GM18951 (cell line): ENCODE measurements around the gene NPAS3.

Experiments used
- POLR2A ChIP-seq: IDR thresholded peaks from 4 replicates; pipeline ENCODE4 v1.6.1; 2011; ENCODE audit warnings: mild to moderate bottlenecking; ENCODE audit not compliant: insufficient read length, insufficient read depth; ENCODE audit errors: extremely low read depth
- in situ Hi-C: fragments of 300-500 bp; cut with MboI; formaldehyde crosslinking; loops from one replicate; pipeline ENCODE4 v1.12.0; 2022; ENCODE audit warnings: low sequenced_read_pairs, mixed read lengths, inconsistent platforms; ENCODE audit not compliant: unreplicated experiment

The NPAS3 gene

GRCh38 chr14:32938719-32939253 is at the start of gene NPAS3:
Gene NPAS3 (plus strand): TSS chr14:32938879.
- in situ Hi-C loops = no loop called here
- TF ChIP-seq POLR2A = no peak

GRCh38 chr14:32896979-32897697 is 41.5 kb upstream of the NPAS3 start:
- in situ Hi-C loops = no loop called here
- no peak for TF ChIP-seq POLR2A

- TF ChIP-seq POLR2A = no peak
Observed at GRCh38 chr14:32897698-32898064, 41.0 kb upstream of the NPAS3 start.

GRCh38 chr14:32898876-32899275 is 39.8 kb upstream of the NPAS3 start:
- no peak for TF ChIP-seq POLR2A
- in situ Hi-C loops = no loop called here

More at GRCh38 chr14:32897698-32898064, 41.0 kb upstream of the NPAS3 start:
- in situ Hi-C loops = no loop called here

DNA sequence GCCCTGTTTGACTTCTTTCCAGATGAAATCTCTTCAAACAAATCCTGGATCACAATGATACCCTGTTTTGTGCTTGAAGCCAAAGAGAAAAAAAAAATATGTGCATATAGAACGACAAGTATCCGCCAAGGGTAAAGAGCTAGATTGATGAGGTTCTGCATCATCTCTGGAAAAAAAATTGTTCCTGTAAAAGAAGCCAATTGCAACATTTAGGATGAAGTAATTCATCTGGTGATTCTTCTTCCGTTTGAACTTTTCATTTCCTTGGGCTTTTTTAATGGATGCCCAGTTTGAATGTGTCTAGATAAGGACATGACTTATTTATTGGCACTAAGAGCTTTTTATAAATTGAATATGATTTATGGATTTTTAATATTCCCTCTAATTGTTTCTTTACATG is 38.1 kb upstream of the NPAS3 start:
- in situ Hi-C loops = no loop called here

DNA sequence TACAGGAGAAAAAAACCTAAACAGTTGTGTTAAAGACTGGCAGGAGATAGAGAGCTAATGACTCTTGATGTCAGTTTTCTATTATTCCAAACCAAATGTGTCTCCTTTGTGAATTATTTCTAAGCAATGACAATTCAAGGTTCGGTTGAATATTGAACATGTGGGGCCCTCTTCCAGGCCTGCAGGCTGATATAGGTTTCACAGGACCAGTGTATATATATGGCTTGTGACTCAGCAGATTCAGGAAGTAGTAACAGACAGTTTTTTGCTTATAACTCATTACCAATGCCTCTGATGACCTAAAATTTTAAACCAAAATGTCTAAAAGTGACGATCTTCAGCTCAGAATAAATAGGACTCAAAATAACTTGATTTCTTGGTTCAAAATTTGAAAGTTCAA is 33.7 kb upstream of the NPAS3 start:
- no peak for TF ChIP-seq POLR2A
- in situ Hi-C loops = no loop called here

More for the DNA sequence above, 38.1 kb upstream of the NPAS3 start:
- no peak for TF ChIP-seq POLR2A

GRCh38 chr14:32906672-32907071 is 32.0 kb upstream of the NPAS3 start:
- no peak for TF ChIP-seq POLR2A
- in situ Hi-C loops = no loop called here

DNA sequence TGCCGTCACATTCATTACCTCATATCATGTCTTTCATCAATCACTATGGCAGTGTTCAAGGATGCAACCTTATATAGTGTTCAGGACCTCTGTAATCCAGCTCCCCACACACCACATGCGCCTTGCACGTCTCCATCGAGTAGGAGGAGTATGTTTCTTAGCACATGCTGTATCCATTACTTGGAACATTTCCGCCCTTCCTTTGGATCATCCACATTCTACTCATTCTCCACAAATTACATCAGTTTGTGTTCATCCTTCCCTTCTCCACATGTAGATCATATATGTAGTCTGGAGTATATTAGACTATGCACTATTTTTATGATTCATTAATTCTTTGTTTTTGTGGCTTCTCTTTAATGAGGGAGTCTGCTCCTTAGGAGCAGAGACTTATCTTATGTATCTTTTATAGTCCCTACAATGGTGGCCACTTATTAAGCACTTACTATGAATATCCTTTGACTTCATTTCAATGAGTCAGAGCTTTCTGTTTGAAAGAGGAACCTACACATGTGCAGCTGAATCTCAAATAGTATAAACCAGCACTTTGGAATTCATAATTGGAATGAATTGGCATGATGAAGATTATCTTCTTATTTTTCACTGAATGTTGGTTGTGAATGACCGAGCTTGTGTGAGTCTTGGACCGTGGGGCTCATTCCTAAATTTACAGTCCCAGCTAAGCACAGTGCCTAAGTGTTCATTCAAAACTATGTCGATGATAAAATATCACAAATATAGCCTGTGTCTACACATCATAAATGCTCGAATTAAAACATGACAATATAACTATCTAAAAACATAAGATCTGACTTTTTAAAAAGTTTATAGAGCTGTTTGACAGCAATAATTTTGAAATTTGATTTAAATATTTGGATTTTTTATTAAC is 30.2 kb upstream of the NPAS3 start:
- in situ Hi-C loops = no loop called here
- TF ChIP-seq POLR2A = no peak

- in situ Hi-C loops = no loop called here
- TF ChIP-seq POLR2A = no peak
Observed at GRCh38 chr14:32913725-32914124, 25.0 kb upstream of the NPAS3 start.

GRCh38 chr14:32914391-32914790 is 24.3 kb upstream of the NPAS3 start:
- in situ Hi-C loops = no loop called here

DNA sequence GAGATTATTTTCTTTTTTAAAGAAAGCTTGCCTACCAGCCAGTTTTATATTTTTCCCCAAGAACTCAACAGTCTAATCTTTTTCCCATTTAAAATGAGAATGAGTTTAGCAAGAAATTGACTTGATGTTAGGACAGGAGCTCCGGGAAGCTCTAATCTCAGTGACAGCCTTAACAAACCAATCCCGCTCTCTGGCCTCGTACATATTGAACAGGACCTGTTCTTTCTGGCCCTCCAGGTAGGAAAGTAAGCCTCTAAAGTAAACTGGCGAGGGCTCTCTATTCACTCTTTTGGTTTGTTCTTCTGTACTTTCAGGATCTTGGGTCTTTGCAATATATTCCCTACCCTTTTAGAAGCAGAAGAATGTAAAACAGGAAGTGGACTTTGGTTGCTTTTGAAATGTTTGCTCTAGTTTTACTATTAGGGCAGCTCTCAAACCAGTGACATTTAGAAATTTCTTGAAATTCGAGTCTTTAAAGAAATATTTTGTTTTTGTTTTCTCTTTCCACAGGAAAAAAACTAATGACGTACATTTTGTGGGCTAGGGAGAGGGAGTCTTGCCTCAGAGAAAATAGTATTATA is 17.9 kb upstream of the NPAS3 start:
- in situ Hi-C loops = no loop called here
- no peak for TF ChIP-seq POLR2A

More at GRCh38 chr14:32914391-32914790, 24.3 kb upstream of the NPAS3 start:
- no peak for TF ChIP-seq POLR2A

DNA sequence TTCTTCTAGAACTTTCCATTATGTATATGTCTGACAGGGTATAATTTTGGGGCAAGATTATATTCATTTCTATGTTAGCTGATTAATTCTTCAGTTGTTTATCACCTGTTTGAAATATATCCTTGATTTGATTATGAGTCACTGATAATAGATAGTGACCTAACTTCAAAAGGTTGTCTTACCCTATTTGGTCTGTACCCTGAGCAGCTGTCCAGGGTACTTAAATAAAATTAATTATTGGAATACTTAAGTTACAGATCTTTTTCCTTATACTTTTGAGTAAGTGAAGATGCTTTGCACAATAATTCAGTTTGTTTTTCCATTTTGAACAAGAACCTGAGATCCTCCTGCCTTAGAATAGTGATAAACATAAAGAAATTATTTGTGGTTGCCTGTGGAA is 13.2 kb upstream of the NPAS3 start:
- in situ Hi-C loops = no loop called here
- no peak for TF ChIP-seq POLR2A

DNA sequence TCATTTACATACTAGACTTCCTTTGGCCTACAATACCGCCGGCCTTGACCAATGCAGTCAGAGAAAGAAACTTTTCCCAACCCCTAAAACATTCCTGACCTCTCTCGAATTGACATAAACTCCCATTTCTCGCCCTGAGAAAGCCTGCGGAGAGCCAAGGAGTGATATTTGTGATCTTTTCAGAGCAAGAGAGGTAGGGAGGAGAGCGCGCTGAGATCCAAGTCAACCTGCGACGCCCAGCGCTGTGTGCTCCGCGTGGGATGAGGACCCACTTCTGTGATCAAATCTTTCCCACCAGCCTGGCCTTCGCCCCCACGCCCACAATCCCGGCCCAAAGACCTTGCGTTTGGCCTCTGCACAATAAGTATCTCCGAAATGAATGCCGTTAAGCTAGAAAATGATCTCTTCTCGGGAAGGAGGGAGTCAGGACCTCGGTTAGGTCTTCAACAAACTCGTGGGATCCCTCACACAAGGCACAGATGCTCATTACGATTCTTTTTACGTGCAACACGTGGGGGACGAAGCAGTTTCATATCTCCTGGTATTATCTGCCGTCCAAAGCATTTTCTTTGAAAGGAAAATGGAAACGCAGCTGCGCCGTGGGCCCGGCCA is 6.3 kb upstream of the NPAS3 start:
- in situ Hi-C loops = no loop called here
- no peak for TF ChIP-seq POLR2A
